Erythroblast (primary cell): ENCODE data around the gene ZNF628.

Experiments
- DNase-seq, 2 experiments: peaks; one replicate each; lab custom pipeline; 2025; lab: John Stamatoyannopoulos, UW
- GATA1 ChIP-seq: IDR thresholded peaks from 2 replicates; pipeline ENCODE4 v1.6.1; 2011; ENCODE audit warnings: low read depth, mild to moderate bottlenecking, control low read depth, low read length, moderate library complexity
- POLR2A ChIP-seq: IDR thresholded peaks from 2 replicates; pipeline ENCODE4 v1.6.1; 2011; ENCODE audit warnings: mild to moderate bottlenecking, low read length

ZNF628 gene

DNA sequence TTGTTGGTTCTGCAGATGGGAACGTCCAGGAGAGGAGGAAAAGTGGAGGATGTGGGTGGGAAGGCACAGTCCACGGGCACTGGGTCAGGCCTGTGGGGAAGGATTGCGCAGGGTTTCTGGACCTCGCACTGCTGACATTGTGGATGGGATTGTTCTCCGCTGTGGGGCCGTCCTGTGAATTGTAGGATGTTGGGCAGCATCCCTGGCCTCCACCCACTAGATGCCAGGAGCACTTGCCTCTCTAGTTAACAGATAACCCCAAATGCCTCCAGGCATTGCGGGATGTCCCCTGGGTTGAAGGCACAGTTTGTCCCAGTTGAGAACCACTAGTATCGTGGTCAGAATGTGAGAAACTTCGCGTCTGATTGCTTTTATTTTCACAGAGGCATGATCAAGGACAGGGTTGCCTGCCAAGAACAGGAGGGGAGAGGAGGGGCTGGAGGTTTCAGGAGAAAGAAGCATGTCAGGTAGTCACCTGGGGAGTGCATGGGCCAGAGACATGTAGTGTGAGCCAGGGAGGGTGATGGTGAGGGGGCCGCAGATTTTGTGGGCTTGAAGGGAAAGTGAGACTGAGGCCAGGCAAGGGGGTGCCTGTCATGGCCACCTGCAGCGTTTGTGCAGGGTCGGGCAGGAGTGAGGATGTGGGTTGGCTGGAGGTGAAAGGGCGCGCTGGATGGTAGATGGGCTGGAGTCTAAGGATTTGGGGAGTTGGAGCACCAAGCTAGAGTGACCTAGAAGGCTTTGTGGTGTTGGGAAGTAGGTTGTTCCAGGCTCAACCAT, 3.2 kb downstream of the ZNF628 start:
- no peak for DNase-seq
- TF ChIP-seq POLR2A, result no peak
- no peak for TF ChIP-seq GATA1

DNA sequence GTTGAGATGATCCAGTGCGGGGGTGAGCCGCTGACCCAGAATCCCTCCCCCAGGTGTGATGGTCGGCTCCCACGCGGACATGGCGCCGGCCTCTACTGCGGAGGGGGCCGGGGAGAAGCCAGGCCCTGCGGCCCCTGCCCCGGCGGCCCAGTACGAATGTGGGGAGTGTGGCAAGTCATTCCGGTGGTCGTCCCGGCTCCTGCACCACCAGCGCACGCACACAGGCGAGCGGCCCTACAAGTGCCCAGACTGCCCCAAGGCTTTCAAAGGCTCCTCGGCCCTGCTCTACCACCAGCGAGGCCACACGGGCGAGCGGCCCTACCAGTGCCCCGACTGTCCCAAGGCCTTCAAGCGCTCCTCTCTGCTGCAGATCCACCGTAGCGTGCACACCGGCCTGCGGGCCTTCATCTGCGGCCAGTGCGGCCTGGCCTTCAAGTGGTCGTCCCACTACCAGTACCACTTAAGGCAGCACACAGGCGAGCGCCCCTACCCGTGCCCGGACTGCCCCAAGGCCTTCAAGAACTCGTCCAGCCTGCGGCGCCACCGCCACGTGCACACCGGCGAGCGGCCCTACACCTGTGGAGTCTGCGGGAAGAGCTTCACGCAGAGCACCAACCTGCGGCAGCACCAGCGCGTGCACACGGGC, 4.9 kb downstream of the ZNF628 start:
- DNase-seq, result no peak
- no peak for TF ChIP-seq POLR2A

GRCh38 chr19:55481794-55482155, 5.4 kb downstream of the ZNF628 start:
- DNase-seq, result no peak
- no peak for TF ChIP-seq POLR2A
- TF ChIP-seq GATA1, result no peak

- DNase-seq, result no peak
- TF ChIP-seq POLR2A, result no peak
- TF ChIP-seq GATA1, result no peak
Measured at GRCh38 chr19:55482156-55482961, 5.9 kb downstream of the ZNF628 start.

DNA sequence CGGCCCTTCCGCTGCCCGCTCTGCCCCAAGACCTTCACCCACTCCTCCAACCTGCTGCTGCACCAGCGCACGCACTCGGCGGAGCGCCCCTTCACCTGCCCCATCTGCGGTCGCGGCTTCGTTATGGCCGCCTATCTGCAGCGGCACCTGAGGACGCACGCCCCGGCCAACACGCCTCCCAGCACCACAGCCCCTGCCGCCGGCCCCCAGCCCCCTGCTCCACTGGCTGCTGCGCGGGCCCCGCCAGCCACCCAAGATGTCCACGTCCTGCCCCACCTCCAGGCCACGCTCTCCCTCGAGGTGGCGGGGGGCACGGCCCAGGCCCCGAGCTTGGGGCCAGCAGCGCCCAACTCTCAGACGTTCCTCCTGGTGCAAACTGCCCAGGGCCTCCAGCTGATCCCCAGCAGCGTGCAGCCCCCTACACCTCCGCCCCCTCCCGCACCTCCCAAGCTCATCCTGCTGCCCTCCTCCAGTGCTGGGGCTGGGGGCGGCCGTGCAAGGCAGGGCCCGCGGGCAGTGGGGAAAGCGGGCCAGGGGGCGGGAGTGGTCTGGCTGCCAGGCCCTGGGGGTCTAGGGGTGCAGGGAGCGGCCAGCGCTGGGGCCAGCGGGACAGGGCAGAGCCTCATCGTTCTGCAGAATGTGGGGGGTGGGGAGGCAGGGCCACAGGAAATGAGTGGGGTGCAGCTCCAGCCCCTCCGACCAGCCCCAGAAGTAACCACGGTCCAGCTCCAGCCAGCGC, 6.7 kb downstream of the ZNF628 start:
- TF ChIP-seq GATA1 (no peak), POLR2A (no peak)
- DNase-seq, result no peak

DNA sequence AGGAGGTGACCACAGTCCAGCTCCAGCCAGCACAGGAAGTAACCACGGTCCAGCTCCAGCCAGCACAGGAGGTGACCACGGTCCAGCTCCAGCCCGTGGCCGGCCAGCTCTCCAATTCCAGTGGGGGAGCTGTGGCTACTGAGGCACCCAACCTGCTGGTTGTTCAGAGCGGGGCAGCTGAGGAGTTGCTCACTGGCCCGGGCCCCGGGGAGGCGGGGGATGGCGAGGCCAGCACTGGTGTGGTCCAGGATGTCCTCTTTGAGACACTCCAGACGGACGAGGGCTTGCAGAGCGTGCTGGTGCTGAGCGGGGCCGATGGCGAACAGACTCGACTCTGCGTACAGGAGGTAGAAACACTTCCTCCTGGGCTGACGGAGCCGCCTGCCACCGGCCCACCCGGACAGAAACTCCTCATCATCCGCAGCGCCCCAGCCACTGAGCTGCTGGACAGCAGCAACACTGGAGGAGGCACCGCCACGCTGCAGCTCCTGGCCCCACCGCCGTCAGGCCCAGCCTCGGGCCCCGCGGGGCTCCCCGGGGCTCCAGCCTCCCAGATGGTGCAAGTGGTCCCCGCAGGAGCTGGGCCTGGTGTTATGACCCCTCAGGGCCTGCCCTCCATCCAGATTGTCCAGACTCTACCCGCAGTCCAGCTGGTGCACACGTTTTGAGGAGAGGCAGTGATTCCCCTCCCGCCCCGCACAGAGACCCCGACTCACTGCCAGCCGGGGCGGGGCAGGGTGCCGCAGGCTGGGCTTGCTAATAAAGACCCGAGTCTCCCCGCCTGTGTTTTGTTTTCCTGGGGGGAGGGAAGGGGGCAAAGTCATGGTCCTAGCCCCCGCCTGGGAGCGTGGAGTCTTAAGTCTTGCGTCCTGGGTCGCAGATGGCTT, 7.5 kb downstream of the ZNF628 start:
- no peak for DNase-seq
- TF ChIP-seq GATA1 (no peak), POLR2A (no peak)

DNA sequence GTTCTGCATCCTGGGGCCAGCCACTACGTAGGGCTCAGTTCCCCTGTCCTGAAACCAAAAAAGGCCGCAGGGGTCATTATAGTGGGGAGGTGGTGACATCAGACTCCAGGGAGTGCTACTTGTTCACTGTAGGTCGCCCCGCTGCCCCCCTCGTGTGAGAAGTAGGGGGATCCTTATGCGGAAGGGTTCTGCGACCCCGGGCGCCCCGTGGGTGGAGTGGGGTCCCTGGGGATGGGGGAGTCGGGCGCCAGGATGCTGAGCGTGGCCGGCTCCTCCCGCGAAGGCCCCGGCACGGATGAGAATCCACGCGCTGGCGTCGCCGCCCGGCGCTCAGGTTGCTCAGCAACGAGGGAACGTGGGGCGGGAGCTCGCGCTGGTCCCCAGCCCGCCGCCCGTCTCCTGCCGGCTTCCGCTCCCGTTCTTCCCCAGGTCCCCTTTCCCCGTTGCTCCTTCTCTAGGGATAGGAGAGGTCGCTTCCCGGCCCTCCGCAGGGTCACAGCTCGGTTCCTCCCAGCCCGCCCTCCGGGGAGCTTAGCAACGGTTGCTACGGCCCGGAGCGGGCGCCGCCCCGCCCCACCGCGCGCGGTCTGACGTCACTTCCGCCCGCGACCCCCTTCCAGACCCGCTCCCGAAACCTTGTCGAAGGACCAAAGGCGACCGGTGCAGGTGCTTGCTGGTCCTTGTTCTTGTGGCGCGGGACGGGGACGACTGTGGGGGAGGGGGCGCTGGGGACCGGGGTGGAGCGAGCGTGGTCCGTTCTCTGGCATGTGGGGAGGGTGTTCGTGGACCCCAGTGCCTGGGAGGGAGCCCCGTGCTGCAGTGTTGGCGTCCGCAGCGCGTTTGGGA, 8.4 kb downstream of the ZNF628 start, which contains the start of gene NAT14:
Gene NAT14, plus strand, starts transcription at position 596 of the 846 bp plus-strand sequence. CDS start 521 bp downstream, outside the sequence.
- no peak for TF ChIP-seq GATA1
- peak; percentile 54 for TF ChIP-seq POLR2A
- peak; percentile 78 to 84 for DNase-seq

DNA sequence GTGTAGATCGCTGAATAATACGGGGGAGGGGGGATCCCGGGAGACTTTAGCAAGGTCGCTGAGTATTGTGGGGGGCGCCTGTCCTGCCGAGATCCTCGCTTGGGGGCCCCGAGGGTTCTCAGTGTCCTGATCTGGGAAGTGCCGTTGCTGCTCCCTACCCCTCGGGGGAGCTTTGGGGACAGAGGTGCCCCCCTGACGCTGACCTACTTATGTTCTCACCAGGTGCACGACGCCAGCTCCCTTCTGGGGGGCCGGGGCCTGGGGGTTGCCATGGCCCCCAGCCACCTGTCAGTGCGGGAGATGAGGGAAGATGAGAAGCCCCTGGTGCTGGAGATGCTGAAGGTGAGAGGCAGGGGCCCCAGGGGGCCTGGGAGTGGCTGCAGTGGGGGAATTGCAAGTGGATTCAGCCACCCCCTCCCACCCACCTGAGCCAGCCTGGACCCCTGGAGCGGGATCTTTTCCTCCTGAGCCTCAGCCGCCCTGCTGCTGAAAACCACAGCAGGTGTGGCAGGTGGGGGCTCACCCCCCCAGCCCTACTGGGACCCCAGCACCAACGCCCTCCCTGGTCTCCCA, 9.1 kb downstream of the ZNF628 start:
- DNase-seq, result no peak
- TF ChIP-seq GATA1, result no peak
- TF ChIP-seq POLR2A, result no peak

- no peak for DNase-seq
- TF ChIP-seq GATA1 (no peak), POLR2A (no peak)
Measured at GRCh38 chr19:55486043-55486970, 9.9 kb downstream of the ZNF628 start.
